Measurements from ENCODE around the gene PMEL.

- TF ChIP-seq GATA3 (IDR thresholded peaks at IDR 0.05; ENCODE audit: low read depth, low read length) (no peak), GATA2 (IDR thresholded peaks at IDR 0.05; ENCODE audit: low read depth, low read length) (no peak)
Measured at GRCh38 chr12:55969356-55969755, 3.5 kb upstream of the PMEL start.
